Measurements from ENCODE around the gene DRAM1. TPM values are rescaled to one million over a fixed set of nuclear protein-coding genes. Genes with fewer than 3 reads are reported as not detected.

DRAM1 gene
- total and polyA plus RNA-seq, 2 donors (not counting 1 experiment from before 2014, with no cell fraction given): 2.1 to 10.2 TPM

DNA sequence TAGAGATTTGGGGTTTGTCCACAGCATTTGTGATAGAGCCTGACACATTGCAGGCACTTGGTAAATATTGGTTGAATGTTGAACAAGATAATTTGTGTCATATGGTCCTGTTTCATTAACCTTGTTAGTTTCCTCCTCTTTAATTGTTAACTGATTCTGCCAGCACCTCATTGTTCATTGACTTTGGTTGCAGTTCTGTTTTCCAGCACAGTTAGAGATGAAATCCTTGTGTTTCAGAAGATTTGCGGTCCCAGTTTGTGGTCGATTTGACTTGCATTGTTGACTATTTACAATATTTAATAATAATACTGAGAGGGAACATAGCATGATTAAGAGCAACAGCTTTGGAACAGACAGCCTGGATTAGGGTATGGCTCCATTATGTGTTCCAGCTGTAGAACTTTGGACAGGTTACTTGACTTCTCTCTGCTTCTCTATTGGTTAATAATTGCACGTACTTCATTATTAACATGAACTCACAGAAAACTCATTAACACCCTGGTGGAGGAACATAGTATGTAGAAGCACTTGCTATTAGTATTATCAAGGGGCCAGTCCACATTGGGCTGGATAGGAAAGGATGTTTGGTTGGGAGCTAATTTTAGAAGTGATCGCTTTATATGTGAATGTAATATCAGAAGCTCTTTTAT lies 8.7 kb downstream of the DRAM1 start:
- ChIA-PET POLR2A (no interaction called here), CTCF (no interaction called here)
- Mint-ChIP-seq H3K9me3 (ENCODE audit: insufficient read depth) (no peaks in the 10 kb centered on the region), H3K4me1 (peaks cover 14% of the 10 kb centered on the region), H3K4me3 (no peak overlapping the region), H3K27me3 (no peaks in the 10 kb centered on the region), H3K27ac (no peak overlapping the region)
- H3K9ac ChIP-seq (ENCODE audit: low read length): no peak overlapping the region
- no peak for ATAC-seq (ENCODE audit: low read depth)
- no peaks in the 10 kb centered on the region for H3K9me3 ChIP-seq (ENCODE audit: control extremely low read depth in 1 of 3, control insufficient read depth in 2 of 3, insufficient read depth in 1 of 3, low read length in 2 of 3)
- peaks cover 0 to 3% of the 10 kb centered on the region in 2 donors for H3K4me1 ChIP-seq (ENCODE audit: control insufficient read depth in 2 of 2, insufficient read depth in 2 of 2, low read length in 2 of 2)
- no peak overlapping the region for H2AFZ ChIP-seq (ENCODE audit: insufficient read depth, low read depth, low read length, poor library complexity, severe bottlenecking)
- no peak overlapping the region for H3K27ac ChIP-seq (ENCODE audit: low read length in 2 of 2)
- intact Hi-C loops (cut with micrococcal nuclease): no loop called here
- no CpG with 5 or more reads among the region's 4 CpGs for WGBS (ENCODE audit: insufficient coverage)
- H4K20me1 ChIP-seq (ENCODE audit: control insufficient read depth, insufficient read depth, low read length, poor library complexity, severe bottlenecking): no peaks in the 10 kb centered on the region
- no peak overlapping the region for H3K4me3 ChIP-seq (ENCODE audit: control extremely low read depth in 1 of 5, extremely low read depth in 1 of 5, insufficient read depth in 1 of 5, low read depth in 2 of 5, low read length in 4 of 5)
- no peaks in the 10 kb centered on the region for H3K27me3 ChIP-seq (replicated peaks in 1 of 4; ENCODE audit: control extremely low read depth in 1 of 4, control insufficient read depth in 3 of 4, insufficient read depth in 4 of 4, low read length in 3 of 4)
- no peaks in the 10 kb centered on the region for H3K79me2 ChIP-seq (ENCODE audit: control insufficient read depth, insufficient read depth, low read length)
- no peak overlapping the region for H3K4me2 ChIP-seq (replicated peaks; ENCODE audit: low read depth, low read length, poor library complexity, severe bottlenecking)
- H3K36me3 ChIP-seq (replicated peaks in 1 of 2; ENCODE audit: control extremely low read depth in 1 of 2, control insufficient read depth in 1 of 2, extremely low read depth in 1 of 2, insufficient read depth in 2 of 2, low read length in 1 of 2): no peaks in the 10 kb centered on the region
- TF ChIP-seq, protein P1, sequence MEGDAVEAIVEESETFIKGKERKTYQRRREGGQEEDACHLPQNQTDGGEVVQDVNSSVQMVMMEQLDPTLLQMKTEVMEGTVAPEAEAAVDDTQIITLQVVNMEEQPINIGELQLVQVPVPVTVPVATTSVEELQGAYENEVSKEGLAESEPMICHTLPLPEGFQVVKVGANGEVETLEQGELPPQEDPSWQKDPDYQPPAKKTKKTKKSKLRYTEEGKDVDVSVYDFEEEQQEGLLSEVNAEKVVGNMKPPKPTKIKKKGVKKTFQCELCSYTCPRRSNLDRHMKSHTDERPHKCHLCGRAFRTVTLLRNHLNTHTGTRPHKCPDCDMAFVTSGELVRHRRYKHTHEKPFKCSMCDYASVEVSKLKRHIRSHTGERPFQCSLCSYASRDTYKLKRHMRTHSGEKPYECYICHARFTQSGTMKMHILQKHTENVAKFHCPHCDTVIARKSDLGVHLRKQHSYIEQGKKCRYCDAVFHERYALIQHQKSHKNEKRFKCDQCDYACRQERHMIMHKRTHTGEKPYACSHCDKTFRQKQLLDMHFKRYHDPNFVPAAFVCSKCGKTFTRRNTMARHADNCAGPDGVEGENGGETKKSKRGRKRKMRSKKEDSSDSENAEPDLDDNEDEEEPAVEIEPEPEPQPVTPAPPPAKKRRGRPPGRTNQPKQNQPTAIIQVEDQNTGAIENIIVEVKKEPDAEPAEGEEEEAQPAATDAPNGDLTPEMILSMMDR (IDR thresholded peaks at IDR 0.05): no peak
- TF ChIP-seq EZH2 (IDR thresholded peaks at IDR 0.05; ENCODE audit: borderline replicate concordance, insufficient read depth, low read depth, low read length, poor library complexity, severe bottlenecking): no peak
- DNase-seq: no peak

DNA sequence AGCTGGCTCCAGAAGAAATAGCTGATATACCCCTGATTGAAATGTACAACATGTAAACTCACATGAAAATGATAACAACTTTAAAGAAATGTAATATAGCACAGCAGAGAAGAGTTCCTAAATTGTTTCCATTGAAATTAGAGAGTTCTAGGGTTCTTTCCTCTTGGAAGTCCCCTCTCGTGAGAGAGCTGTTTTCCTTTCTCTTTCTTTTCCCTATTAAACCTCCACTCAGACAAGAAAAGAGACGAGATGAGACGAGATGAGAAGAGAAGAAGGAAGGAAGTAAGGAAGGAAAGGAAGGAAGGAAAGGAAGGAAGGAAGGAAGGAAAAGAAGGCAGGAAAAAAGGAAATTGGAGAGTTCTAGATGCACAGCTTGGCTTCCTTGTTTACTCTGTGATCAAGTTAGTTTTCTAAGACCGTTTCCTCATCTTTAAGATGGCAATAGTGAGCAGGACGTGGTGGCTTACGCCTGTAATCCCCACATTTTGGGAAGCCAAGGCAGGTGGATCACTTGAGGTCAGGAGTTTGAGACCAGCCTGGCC lies 11.9 kb downstream of the DRAM1 start:
- H3K27me3 Mint-ChIP-seq: no peaks in the 10 kb centered on the region
- intact Hi-C loops (cut with micrococcal nuclease): no loop called here
- Histone ChIP-seq H3K9ac (ENCODE audit: low read length) (no peak overlapping the region), H3K4me2 (replicated peaks; ENCODE audit: low read depth, low read length, poor library complexity, severe bottlenecking) (no peak overlapping the region), H3K36me3 (replicated peaks in 1 of 2; ENCODE audit: control extremely low read depth in 1 of 2, control insufficient read depth in 1 of 2, extremely low read depth in 1 of 2, insufficient read depth in 2 of 2, low read length in 1 of 2) (no peaks in the 10 kb centered on the region), H3K4me1 (ENCODE audit: control insufficient read depth in 2 of 2, insufficient read depth in 2 of 2, low read length in 2 of 2) (peaks cover 8 to 9% of the 10 kb centered on the region in 2 donors), H2AFZ (ENCODE audit: insufficient read depth, low read depth, low read length, poor library complexity, severe bottlenecking) (no peak overlapping the region), H3K79me2 (ENCODE audit: control insufficient read depth, insufficient read depth, low read length) (no peaks in the 10 kb centered on the region), H3K27ac (ENCODE audit: low read length in 2 of 2) (no peak overlapping the region), H3K4me3 (ENCODE audit: control extremely low read depth in 1 of 5, extremely low read depth in 1 of 5, insufficient read depth in 1 of 5, low read depth in 2 of 5, low read length in 4 of 5) (no peak overlapping the region), H4K20me1 (ENCODE audit: control insufficient read depth, insufficient read depth, low read length, poor library complexity, severe bottlenecking) (no peaks in the 10 kb centered on the region), H3K9me3 (ENCODE audit: control extremely low read depth in 1 of 3, control insufficient read depth in 2 of 3, insufficient read depth in 1 of 3, low read length in 2 of 3) (no peaks in the 10 kb centered on the region), H3K27me3 (replicated peaks in 1 of 4; ENCODE audit: control extremely low read depth in 1 of 4, control insufficient read depth in 3 of 4, insufficient read depth in 4 of 4, low read length in 3 of 4) (no peaks in the 10 kb centered on the region)
- DNase-seq (no peak), ATAC-seq (ENCODE audit: low read depth) (no peak)
- TF ChIP-seq, protein P1 (IDR thresholded peaks at IDR 0.05): no peak
- TF ChIP-seq EZH2 (IDR thresholded peaks at IDR 0.05; ENCODE audit: borderline replicate concordance, insufficient read depth, low read depth, low read length, poor library complexity, severe bottlenecking): no peak
- H3K4me3 Mint-ChIP-seq: no peak overlapping the region
- WGBS (ENCODE audit: insufficient coverage): 85% methylated on average over 3 of the region's 6 CpGs
- ChIA-PET POLR2A (interaction anchor here (0.6 kb wide), 1 partner anchor 45 kb away, joined by 5 read pairs; no protein-coding TSS in a partner anchor), CTCF (no interaction called here)
- no peaks in the 10 kb centered on the region for H3K9me3 Mint-ChIP-seq (ENCODE audit: insufficient read depth)
- H3K27ac Mint-ChIP-seq: no peak overlapping the region
- peaks cover 18% of the 10 kb centered on the region for H3K4me1 Mint-ChIP-seq

All from B cell (primary cell).